ENCODE results near the gene SYT7.

SYT7 gene

DNA sequence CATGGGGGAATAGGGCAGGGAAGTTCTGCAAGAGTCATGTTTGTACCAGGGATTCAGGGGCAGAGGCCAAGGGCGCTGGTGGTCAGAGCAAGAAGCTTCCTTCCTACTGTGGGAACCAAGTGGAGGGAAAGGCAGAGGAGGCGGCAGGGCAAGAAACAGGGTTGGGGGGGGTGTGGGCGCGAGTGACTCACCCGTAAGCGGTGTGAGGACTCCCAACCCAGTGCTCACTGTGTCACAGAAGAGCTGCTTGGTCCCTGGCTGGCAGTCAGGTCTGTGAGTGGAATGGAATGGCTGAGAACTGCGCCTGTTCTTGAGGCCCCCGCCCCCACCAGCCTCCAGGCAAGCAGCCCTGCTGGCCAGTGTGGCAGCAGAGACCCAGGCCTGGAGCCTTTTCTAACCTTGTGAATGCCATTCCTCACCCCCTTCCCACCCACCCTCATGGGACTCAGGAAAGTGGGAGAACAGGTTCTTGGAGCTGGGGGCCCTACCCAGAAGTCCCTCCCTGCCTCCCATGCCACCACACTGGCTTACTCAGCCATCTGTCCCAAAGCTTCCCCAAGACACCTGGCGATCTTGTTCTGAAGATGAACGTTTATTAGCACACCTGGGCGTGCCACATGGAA lies 67.6 kb downstream of the SYT7 start:
- DNase-seq = no peak

GRCh38 chr11:61512435-61512834 lies 68.4 kb downstream of the SYT7 start:
- no peak for DNase-seq

DNA sequence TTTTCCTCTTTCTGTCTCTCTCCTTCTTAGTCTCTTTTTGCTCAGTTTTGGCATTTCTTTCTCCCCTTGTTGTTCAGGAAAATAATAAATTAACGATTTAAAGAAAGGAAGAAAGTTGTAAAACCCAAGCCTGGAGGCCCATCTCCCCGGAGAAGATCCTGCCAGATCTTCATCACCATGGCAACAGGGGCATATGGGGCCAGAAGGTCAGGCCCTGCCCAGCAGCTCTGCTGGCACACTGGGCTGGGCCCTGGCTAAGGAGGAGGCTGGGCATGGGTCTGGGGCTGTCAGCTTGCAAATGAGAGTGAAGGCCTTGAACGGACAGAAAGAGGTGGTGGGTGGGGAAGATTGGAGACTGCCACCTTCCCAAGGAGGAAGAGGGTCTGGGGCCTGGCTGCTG lies 69.5 kb downstream of the SYT7 start:
- DNase-seq = no peak

DNA sequence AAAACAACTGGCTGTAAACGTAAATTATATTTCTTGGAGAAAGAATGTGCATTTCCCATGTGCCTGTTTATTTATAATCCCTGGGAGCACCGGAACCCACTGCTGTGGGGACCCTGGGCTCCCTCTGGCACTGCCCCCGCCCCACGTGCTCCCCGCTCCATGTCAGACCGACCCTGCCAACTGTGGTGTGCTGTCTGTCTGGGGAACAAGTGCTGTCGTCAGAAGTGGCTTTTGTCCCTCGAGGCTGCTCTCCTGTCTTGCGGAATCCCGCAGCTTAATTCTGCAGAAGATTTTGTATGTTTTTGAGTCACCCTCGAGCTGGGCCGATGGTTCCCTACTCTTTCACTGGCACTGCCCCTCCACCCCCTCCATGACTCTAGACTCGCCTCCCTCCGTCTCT lies 69.9 kb downstream of the SYT7 start:
- no peak for DNase-seq

- DNase-seq = no peak
These were observed 70.5 kb downstream of the SYT7 start for GRCh38 chr11:61510166-61510919.

GRCh38 chr11:61509043-61510029 lies 71.5 kb downstream of the SYT7 start:
- DNase-seq = peak; percentile 92

GRCh38 chr11:61507962-61508861 lies 72.7 kb downstream of the SYT7 start, which contains the start of gene LRRC10B:
TSS of gene LRRC10B (plus strand) at chr11:61508749. CDS start at chr11:61508999, 250 bp downstream.
- peak; percentile 91 for DNase-seq

- no peak for DNase-seq
These were observed 73.7 kb downstream of the SYT7 start for GRCh38 chr11:61507012-61507768.

DNA sequence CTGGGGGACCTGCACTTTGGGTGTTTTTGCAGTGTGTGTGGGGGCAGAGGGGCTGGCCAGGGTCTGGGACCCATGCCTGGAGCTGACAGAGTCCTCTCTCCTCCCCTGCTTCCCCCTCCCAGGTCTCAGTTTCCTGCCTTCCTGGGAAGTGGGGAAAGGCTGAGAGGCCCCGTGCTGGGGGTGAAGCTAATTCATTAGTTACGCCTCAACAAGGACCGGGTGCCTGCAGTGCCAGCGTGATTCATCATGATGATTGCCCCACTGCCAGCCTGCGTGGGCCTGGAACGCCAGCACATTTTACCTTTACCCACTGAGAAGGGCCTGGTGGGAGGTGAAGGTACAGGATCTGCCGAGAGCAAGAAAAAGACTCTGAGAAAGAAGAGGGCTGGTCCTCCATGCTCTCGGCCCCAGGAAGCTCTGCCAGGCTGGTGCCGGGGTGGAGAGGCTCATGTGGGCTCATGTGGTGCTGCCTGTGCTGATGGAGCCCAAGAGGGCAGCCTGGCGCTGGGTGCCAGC lies 75.2 kb downstream of the SYT7 start:
- DNase-seq = no peak

DNA sequence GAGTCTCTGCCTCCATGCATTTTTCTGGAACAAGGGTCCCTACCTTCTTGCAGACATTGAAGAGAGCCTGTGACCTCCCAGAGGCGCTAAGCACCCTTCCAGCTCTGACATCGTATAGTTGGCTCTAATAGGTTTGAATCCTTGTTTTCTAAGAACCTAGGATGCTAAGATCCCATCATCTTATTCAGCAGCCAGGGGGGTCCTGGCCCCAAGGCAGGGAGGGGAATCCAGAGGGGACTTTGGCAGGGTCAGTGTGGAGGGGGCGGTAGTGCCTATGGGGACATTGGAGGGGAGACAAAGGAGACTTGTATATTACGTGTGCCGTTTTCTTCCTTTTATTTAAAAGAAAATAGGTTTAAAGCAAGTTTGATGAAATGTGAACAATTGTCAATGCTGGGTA lies 75.8 kb downstream of the SYT7 start:
- DNase-seq = no peak

DNA sequence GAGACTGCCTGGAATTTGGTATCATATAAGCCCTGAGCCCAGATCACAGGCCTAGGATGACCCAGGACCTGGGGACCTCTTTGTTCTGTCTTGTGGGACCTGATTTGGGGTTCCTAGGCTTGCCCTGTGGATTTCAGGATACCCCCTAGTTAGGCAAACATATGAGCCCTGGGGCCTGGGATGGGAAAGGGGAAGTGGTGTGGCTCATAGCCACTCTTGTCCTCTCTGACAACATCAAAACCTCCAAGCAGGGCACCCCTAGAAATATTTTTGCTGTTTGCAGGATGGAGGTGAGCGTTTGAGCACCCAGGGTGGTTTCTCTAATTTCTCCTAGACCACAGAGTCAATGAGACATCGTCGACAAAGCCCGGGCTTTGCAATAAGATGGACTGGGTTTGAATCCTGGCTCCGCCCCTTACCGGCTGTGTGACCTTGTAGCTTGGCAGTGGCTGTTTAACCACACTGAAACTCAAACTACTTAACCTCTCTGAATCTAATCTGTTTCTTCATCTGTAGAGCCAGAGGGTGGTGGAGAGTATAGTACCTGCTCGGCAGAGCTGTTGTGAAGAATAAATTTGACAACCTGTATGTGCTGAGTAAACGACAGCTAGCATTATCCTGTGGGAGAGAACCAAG lies 77.6 kb downstream of the SYT7 start:
- DNase-seq = no peak

- no peak for DNase-seq
These were observed 78.4 kb downstream of the SYT7 start for GRCh38 chr11:61502522-61502921.

- no peak for DNase-seq
These were observed 80.9 kb downstream of the SYT7 start for GRCh38 chr11:61499816-61500491.

GRCh38 chr11:61498767-61499341 lies 82.0 kb downstream of the SYT7 start:
- no peak for DNase-seq

DNA sequence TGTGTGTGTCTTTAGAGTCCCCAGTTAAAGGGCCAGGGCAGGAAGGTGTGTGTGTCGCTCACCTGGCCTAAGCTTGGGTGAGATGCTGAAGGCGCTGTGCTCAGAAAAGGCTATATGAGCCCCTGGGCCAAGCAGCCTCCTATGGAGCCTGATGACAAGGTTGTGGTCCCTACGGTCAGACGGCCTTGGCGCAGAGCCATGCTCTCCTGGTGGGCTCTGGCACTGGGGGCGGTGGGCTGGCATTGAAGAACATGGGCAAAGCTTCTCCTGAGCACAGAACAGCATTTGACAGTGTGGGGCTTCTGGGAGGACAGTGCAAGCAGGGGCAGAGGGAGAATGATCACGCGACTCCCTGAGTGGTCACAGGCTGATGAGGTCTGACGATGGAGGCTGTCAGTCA lies 83.0 kb downstream of the SYT7 start:
- DNase-seq = no peak

DNA sequence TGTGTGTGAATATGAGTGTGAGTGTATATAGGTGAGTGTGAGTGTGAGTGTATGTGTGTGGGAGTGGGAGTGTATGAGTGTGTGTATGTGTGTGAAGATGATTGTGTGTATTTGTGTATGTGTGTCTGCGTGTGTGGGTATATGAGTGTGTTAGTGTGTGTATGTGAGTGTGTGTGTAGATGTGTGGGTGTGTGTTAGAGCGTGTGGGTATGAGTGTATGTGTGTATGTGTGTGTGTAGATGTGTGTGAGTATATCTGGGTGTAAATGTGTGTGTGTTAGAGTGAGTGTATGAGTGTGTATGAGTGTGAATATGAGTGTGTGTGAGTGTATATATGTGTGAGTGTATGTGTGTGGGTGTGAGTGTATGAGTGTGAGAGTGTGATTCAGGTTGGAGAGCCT lies 83.4 kb downstream of the SYT7 start:
- DNase-seq = no peak

DNA sequence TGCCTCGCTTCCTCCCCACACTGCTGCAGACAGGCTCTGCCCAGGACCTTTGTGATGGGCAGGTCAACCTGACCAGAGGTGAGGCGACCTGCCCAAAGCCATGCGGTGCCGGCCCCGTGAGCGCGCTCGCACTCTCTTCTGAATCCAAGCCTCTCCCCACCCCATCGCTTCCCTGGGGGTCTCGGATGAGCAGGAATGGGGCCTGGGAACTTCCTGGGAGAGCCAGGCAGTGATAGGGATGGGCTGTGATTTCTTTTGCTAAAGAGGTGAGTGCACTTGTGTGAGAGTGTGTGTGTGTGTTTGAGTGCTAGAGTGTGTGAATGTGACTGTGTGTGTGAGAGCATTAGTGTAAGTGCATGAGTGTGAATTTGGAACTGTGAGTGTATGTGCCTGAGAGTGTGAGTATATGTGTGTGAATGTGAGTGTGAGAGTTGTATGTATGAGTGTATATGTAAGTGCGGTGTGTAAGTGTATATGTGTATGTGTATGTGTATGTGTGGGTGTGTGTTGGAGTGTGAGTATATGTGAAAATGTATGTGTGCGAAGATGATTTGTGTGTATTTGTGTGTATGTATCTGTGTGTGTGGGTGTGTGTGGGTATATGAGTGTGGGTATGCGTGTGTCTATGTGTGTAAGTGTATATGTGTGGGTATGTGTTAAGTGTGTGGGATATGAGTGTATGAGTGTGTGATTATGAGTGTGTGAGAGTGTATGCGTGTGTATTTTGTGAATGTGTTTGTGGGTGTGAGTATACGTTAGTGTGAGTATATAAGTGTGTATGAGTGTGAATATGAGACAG lies 84.1 kb downstream of the SYT7 start:
- no peak for DNase-seq

DNA sequence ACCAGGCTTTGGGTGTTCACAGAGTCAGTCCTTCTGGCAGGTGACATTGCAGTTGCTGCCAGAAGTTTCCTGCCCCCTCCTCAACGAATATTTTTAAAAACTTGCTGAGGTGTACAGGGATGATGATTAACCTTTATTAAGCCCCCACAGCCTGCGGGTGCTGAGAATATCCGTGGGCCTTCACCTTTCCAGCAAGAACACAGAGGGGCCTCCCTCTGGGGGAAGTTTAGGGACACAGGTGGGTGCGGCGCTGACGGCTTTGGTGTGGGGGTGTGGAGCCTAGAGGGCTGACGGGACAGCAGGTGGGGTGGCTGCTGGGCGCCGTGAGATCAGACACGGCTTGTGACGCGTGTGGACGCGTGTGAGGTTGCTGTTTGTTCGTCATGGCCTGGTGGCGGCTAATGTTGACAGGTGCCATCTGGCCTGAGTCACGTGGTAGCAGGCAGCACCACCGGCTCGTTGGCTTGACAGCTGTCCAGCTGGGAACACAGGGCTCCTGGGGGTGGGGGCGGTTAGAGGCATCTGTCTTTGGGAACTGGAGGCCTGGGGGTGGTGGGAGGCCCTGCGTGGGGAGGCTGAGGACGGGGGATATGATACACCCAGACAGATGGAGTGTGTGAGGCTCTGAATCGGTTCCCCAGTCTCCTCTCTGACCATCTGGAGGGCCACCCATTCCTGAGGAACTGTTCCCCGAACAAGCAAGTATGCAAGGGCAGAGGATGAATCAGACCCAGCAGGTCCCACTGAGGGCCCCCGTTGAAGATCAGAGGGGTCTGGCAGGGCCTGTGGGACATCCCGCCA lies 84.9 kb downstream of the SYT7 start:
- DNase-seq = peak; percentile 87

Data from eye (tissue), 1 donor.